NCI-H2196 (cell line): Measurements from ENCODE around the gene TMEM140.
A peak's percentile ranks its signal among the peaks of the same experiment; 100 is the strongest.

Source experiments
- DNase-seq: peaks from one replicate; lab custom pipeline; 2025; ENCODE audit not compliant: unreplicated experiment; lab: John Stamatoyannopoulos, UW

TMEM140 gene

GRCh38 chr7:135192914-135193536, 45.2 kb downstream of the TMEM140 start:
- DNase-seq = no peak

- DNase-seq = no peak
Measured at GRCh38 chr7:135193615-135194081, 45.8 kb downstream of the TMEM140 start.

- DNase-seq = no peak
Measured at GRCh38 chr7:135194494-135195095, 46.7 kb downstream of the TMEM140 start.

- no peak for DNase-seq
Measured at GRCh38 chr7:135195156-135195555, 47.3 kb downstream of the TMEM140 start.

- DNase-seq = no peak
Measured at GRCh38 chr7:135195968-135196629, 48.2 kb downstream of the TMEM140 start.

- DNase-seq = no peak
Measured at GRCh38 chr7:135197343-135197742, 49.5 kb downstream of the TMEM140 start.

- no peak for DNase-seq
Measured at GRCh38 chr7:135197906-135198655, 50.2 kb downstream of the TMEM140 start.

- DNase-seq = no peak
Measured at GRCh38 chr7:135199439-135199838, 51.6 kb downstream of the TMEM140 start.

GRCh38 chr7:135200821-135201331, 53.0 kb downstream of the TMEM140 start:
- peak; percentile 7 for DNase-seq

- no peak for DNase-seq
Measured at GRCh38 chr7:135201350-135201749, 53.5 kb downstream of the TMEM140 start.

- no peak for DNase-seq
Measured at GRCh38 chr7:135204341-135204749, 56.5 kb downstream of the TMEM140 start.

GRCh38 chr7:135204876-135205275, 57.0 kb downstream of the TMEM140 start:
- no peak for DNase-seq

- no peak for DNase-seq
Measured at GRCh38 chr7:135205850-135206249, 58.0 kb downstream of the TMEM140 start.

GRCh38 chr7:135206941-135207391, 59.1 kb downstream of the TMEM140 start:
- no peak for DNase-seq

GRCh38 chr7:135207406-135208101, 59.7 kb downstream of the TMEM140 start:
- DNase-seq = no peak

- DNase-seq = no peak
Measured at GRCh38 chr7:135208102-135208793, 60.4 kb downstream of the TMEM140 start.

GRCh38 chr7:135209225-135209834, 61.5 kb downstream of the TMEM140 start:
- DNase-seq = no peak

- DNase-seq = peak; percentile 13
Measured at GRCh38 chr7:135210888-135211178, 63.0 kb downstream of the TMEM140 start.

- DNase-seq = peak; percentile 90
Measured at GRCh38 chr7:135211179-135211945, 63.5 kb downstream of the TMEM140 start, which contains the start of gene WDR91. WDR91 (minus strand) TSS chr7:135211526; CDS start chr7:135211502, 24 bp downstream.
